ENCODE results near the gene TNFRSF11A.

- TF ChIP-seq SMC3 (conservative IDR thresholded peaks at IDR 0.05; ENCODE audit: poor library complexity), result no peak
- TF ChIP-seq CTCF (IDR thresholded peaks at IDR 0.05; ENCODE audit: poor library complexity, severe bottlenecking), result no peak
- TF ChIP-seq MXI1 (conservative IDR thresholded peaks at IDR 0.05; ENCODE audit: poor library complexity, severe bottlenecking), result no peak
- TF ChIP-seq EZH2 (IDR thresholded peaks at IDR 0.05; ENCODE audit: borderline replicate concordance, insufficient read depth, low read length, poor library complexity, severe bottlenecking), result no peak
- TF ChIP-seq REST (IDR thresholded peaks at IDR 0.05; ENCODE audit: borderline replicate concordance), result no peak
- no peak for TF ChIP-seq POLR2AphosphoS5 (IDR thresholded peaks at IDR 0.05)
Measured at GRCh38 chr18:62338446-62339105, 13.5 kb downstream of the TNFRSF11A start.

Measured in neural cell (in vitro differentiated cells).